GM13977 (cell line): Measurements from ENCODE around the gene NFX1.

ENCODE experiments used
- DNase-seq: peaks from one replicate; pipeline ENCODE4 v3.0.0; 2012; ENCODE audit warnings: low spot score
- in situ Hi-C: fragments of 300-500 bp; cut with MboI; formaldehyde crosslinking; loops from one replicate; pipeline ENCODE4 v1.12.0; 2022; ENCODE audit warnings: low sequenced_read_pairs, low pct_unique_long_range_greater_than_20kb, mixed read lengths, inconsistent platforms; ENCODE audit not compliant: unreplicated experiment
- TF ChIP-seq, protein P1 (sequence below): IDR thresholded peaks from 2 replicates; pipeline ENCODE4 v1.5.1; 2012; ENCODE audit warnings: mild to moderate bottlenecking, control low read depth; ENCODE audit not compliant: insufficient read depth; ENCODE audit errors: extremely low read depth, missing control alignments

Gene NFX1

DNA sequence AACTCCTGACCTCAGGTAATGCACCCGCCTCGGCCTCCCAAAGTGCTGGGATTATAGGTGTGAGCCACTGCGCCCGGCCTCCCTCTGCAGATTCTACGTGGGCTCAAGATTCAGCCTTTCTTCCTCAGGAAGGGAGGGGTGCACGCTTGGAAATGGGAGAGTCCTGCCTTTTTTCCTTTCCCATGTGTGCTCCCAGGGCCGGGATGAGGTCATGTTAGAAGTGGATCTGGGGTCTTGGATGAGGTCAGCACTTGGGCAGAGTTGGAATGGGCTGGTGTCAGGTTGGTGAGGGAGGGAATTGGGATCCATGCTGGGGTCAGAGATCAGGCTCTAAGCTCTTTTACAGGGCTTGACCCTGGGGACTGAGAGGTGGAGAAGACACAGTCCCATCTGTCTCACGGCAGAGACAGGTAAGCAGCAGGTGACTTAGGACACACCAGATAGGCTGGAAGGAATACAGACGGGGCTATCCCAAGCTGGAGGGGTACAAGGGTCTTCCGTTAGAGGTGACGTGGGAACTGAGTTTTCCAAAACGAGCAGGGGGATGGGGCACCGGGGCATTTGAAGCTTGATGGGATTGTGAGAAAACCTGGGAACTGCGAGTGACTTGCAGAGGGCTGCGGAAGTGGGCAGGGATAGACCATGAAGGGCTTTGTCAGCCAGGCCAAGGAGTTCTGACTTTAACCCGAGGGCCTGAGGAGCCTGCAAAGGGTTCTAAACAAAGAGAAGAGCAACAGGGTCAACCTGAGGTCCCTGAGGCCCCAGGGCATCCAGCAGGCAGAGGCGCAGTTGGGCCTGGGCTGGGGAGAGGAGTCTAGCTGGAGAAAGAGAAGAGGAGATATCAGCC is 113.8 kb downstream of the NFX1 start:
- in situ Hi-C loops = no loop called here
- TF ChIP-seq, protein P1, sequence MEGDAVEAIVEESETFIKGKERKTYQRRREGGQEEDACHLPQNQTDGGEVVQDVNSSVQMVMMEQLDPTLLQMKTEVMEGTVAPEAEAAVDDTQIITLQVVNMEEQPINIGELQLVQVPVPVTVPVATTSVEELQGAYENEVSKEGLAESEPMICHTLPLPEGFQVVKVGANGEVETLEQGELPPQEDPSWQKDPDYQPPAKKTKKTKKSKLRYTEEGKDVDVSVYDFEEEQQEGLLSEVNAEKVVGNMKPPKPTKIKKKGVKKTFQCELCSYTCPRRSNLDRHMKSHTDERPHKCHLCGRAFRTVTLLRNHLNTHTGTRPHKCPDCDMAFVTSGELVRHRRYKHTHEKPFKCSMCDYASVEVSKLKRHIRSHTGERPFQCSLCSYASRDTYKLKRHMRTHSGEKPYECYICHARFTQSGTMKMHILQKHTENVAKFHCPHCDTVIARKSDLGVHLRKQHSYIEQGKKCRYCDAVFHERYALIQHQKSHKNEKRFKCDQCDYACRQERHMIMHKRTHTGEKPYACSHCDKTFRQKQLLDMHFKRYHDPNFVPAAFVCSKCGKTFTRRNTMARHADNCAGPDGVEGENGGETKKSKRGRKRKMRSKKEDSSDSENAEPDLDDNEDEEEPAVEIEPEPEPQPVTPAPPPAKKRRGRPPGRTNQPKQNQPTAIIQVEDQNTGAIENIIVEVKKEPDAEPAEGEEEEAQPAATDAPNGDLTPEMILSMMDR = no peak

GRCh38 chr9:33404788-33405362 is 114.6 kb downstream of the NFX1 start:
- TF ChIP-seq, protein P1 = no peak
- DNase-seq = no peak
- in situ Hi-C loops = no loop called here

More for the DNA sequence above, 113.8 kb downstream of the NFX1 start:
- DNase-seq = no peak

GRCh38 chr9:33407061-33407460 is 116.7 kb downstream of the NFX1 start:
- in situ Hi-C loops = no loop called here

GRCh38 chr9:33408087-33408486 is 117.8 kb downstream of the NFX1 start:
- in situ Hi-C loops = no loop called here
- TF ChIP-seq, protein P1 = no peak
- DNase-seq = no peak

More at GRCh38 chr9:33407061-33407460, 116.7 kb downstream of the NFX1 start:
- no peak for DNase-seq
- TF ChIP-seq, protein P1 = no peak

GRCh38 chr9:33414268-33414667 is 124.0 kb downstream of the NFX1 start:
- in situ Hi-C loops = no loop called here
- no peak for DNase-seq
- TF ChIP-seq, protein P1 = no peak

DNA sequence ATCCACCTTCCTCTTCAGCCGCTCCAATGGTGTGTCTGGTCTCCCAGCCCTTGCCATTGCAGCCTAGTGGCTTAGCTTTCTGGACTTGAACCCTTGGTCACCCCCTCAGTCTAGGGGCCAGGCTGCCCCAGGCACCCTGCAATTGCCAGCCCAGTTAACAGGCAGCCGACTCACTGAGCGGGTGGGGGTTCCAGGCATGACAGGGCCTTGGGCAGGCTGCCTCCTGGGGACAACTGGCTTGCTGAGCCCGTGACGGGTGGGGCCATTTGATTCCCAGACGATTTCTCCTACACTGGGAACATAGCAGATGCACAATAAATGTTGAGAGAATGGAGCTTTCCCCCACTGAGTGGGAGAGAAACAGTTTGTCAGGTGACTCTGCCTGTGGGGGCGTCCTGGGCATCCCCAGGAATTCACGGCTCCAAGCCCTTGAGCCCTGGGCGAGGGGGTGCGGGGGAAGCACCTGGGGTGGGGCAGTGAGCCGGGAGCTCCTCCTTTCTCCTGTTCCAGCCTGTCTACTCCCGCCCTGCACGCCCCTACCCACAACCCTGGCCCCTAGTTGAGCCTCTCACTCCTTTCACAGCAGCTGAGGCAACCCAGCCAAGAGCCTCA is 124.7 kb downstream of the NFX1 start:
- in situ Hi-C loops = no loop called here
- DNase-seq = no peak

More for the DNA sequence above, 124.7 kb downstream of the NFX1 start:
- TF ChIP-seq, protein P1 = no peak
